GM12801 (cell line): ENCODE data around the gene IHH.

Experiments used
- TF ChIP-seq, protein P1 (sequence below): IDR thresholded peaks from one replicate; pipeline ENCODE4 v1.5.1; 2011; ENCODE audit warnings: control low read depth; ENCODE audit not compliant: insufficient read length; ENCODE audit errors: extremely low read depth

IHH gene

DNA sequence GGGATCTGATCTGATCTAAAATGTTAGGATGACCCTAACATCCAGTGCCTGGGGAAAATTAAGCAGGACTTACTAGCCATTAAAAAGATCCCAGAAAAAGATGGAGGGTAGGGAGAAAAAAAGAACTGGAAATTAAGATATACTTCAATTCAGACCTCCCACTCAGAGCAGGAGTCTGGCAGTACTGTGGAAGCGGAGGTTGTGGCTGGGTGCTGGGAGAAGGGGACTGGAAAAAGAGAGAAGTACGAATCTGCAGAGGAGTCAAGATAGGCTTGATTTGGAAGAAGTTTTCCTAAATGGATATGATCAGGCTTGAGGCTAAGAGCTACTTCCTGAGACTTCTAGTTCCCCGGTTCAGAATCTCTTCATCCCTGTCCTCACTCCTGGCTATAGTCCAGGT, 33.5 kb upstream of the IHH start:
- TF ChIP-seq, protein P1, sequence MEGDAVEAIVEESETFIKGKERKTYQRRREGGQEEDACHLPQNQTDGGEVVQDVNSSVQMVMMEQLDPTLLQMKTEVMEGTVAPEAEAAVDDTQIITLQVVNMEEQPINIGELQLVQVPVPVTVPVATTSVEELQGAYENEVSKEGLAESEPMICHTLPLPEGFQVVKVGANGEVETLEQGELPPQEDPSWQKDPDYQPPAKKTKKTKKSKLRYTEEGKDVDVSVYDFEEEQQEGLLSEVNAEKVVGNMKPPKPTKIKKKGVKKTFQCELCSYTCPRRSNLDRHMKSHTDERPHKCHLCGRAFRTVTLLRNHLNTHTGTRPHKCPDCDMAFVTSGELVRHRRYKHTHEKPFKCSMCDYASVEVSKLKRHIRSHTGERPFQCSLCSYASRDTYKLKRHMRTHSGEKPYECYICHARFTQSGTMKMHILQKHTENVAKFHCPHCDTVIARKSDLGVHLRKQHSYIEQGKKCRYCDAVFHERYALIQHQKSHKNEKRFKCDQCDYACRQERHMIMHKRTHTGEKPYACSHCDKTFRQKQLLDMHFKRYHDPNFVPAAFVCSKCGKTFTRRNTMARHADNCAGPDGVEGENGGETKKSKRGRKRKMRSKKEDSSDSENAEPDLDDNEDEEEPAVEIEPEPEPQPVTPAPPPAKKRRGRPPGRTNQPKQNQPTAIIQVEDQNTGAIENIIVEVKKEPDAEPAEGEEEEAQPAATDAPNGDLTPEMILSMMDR: no peak

DNA sequence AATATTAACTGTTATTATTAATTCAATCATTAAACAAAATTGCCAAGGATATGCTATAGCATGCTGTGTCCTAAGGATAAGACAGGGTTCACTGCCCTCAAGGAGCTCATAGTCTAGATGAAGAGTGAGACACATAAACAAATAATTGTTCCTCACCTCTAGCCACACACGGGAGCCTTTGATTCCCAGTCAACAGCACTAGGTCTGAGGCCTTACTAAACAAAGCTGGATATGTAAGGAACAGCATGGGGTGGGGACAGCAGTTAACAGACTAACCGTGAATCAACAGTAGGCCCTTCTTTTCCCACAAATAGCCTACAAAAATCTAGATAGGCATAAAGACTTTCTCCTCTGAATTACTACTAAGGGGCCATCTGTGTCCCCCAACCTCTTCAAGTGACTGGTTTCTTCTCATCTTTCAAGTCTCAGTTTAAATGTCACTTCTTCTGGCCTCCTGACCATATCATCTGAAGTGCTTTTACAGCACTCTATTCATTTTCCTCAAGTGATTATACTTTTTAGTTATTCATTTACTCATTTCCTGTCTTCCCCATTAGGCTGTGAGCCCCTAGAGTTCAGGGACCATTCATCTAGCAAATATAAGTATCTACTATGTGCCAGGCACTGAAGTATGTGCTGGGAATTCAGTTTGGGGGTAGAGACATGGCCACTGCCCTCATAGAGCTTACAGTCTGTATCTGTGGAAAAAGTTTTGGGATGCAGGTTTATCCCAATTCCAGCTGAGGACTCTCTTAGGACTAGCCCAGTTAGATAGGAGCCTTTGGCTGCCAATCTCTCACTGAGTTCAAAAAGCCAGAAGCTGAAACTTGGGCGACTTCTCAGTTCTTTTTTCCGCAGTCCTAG, 29.9 kb upstream of the IHH start:
- TF ChIP-seq, protein P1: no peak

DNA sequence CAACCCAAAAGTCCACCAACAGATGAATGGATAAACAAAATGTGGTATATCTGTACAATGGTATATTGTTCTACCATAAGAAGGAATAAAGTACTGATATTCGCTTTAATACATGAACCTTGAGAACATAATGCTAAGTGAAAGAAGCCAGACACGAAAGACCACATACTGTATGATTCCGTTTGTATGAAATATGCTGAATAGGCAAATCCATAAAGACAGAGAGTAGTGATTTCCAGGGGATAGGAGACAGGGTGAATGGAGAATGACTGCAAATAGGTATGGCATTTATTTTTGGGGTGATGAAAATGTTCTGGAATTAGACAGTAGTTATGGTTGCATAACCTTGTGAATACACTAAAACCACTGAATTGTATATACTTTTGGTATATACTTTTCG, 28.6 kb upstream of the IHH start:
- TF ChIP-seq, protein P1: no peak

DNA sequence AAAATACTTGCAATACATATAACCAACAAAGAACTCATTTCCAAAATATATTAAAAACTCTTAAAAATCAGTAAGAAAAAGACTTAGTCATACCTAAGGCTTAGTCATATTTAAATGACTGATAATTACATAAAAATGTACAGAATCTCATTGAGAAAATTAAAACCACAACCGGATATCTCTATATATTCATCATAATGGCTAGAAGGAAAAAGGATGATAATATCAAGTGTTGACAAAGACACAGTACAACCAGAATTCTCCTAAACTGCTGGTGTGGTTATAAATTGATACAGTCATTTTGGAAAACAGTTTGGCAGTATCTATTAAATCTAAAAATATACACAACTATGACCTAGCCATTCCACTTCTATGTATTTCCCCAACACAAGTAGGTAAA, 27.1 kb upstream of the IHH start:
- TF ChIP-seq, protein P1: no peak

DNA sequence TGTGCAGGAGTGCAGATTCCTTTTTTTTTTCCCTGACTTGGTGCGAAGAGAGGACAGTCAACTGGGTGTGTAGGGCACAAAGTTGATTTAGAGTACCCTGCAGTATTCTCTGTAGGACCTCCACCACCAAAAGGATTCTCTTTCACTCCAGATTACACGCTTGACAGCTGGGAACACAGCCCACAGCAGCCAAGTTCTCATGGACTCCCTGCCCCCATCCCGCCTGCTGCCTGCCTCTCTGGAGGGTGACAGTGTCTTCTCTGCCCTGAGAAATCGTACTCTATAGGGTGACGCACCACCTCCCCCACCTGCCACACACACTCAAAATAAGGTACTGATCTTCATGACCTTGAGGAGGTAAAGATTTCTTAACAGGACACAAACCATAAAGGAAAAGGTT, 26.6 kb upstream of the IHH start:
- TF ChIP-seq, protein P1: no peak

DNA sequence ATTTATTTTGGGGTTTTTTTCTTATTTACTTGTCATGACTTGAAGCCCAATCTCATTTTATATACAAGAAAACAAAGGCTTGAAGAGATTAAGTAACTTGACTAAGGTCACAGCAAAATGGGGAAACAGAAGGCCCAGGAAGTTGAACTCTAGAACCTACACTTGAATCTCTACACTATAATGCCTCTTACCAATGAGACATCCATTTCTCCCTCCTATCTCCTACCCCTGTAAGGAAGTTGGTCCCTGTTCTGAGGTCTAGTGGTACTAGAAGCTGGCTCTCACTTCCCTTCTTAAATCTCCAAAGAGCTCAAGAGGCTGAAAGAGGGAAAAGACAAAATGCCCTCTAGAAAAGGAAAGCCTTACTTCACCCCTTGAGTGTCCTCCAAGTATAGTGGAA, 25.5 kb upstream of the IHH start:
- TF ChIP-seq, protein P1: no peak

DNA sequence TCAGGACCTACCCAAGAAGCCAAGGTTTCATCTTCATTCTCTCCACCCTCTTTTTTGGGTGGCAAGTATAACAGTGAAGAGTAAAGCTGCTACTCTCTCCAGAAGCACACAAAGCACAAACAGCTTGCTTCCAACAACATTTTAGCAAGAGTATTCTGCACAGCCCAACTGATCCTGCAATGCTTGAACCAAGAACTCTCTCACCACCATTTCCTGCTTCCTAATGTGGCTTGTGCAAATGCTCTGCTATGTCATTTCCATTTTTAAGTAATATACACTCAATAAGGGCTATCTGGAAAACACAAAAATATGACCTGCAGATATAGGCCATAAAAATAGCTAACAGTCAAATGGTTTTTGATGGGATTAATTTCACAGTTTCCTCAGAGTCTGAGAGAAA, 24.1 kb upstream of the IHH start:
- TF ChIP-seq, protein P1: no peak
